Measurements from ENCODE around the gene SLC26A2. TPM values are rescaled to one million over a fixed set of nuclear protein-coding genes. Genes with fewer than 3 reads are reported as not detected.

SLC26A2 gene
- 1,000 to 10,000 TPM in 1 of 3 donors, 100 to 1,000 TPM in 2; 562 to 1,399 (median 853) TPM for total RNA-seq
- long read RNA-seq, donor 1, full-length matches to known transcripts: 322 of 419 reads
- long read RNA-seq, donor 1, partial matches to known transcripts: 21 of 419 reads
- long read RNA-seq, donor 1, other reads (novel, unspliced or antisense): 76 of 419 reads
- long read RNA-seq, donor 2, full-length matches to known transcripts: 275 of 370 reads
- long read RNA-seq, donor 2, partial matches to known transcripts: 36 of 370 reads
- long read RNA-seq, donor 2, other reads (novel, unspliced or antisense): 59 of 370 reads

- no peak for TF ChIP-seq CTCF (IDR thresholded peaks at IDR 0.05)
- ATAC-seq (peak; percentile 94), DNase-seq (peak; percentile 98)
- intact Hi-C loops (cut with DNase I, micrococcal nuclease): loop anchor here in 1 of 2 donors (5.0 kb wide), 1 partner anchor 108 kb away; no protein-coding TSS in a partner anchor
- Histone ChIP-seq H3K4me1 (ENCODE audit: low read depth) (peaks cover 24% of the 10 kb centered on the region), H3K36me3 (ENCODE audit: low read depth) (no peaks in the 10 kb centered on the region), H3K4me3 (peak within 1 kb of the TSS; percentile 53), H3K9me3 (no peaks in the 10 kb centered on the region)
Measured at GRCh38 chr5:149960272-149961185, at the start of gene SLC26A2. Gene SLC26A2, plus strand, starts transcription at chr5:149960758. Its CDS starts 16,895 bp downstream, at chr5:149977653.

- intact Hi-C loops (cut with DNase I, micrococcal nuclease): no loop called here
- ATAC-seq (no peak), DNase-seq (no peak)
Measured at GRCh38 chr5:149911031-149911430, 49.5 kb upstream of the SLC26A2 start.

DNA sequence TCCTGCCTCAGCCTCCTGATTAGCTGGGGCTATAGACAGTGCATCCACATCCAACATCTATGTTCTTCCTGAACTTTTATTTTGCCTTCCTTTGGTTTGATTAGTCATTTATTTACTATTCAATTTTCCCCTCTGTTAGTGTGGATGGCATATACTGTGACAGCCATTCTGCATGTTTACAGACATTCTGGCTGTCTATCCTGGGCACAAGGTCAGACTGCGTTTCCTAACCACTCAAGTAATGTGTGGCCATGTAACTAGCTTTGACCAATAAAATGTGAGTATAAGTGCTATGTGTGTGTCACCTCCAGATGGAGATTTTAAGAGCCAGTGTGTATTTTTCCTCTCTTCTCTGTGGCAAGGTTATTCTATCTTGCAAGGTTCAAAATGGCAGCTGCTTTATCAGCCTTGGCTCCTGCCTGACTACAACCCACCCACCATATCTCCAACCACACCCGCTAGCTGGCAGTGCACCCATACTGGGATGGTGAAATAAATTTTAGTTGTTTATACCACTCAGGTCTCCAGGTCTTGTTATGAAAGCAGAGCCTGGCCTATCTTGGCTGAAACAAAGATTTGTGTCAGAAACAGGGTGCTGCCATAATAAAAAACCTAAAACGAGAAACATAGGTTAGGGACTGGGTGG, 48.2 kb upstream of the SLC26A2 start:
- no peak overlapping the region for H3K4me3 ChIP-seq
- no peaks in the 10 kb centered on the region for H3K9me3 ChIP-seq
- intact Hi-C loops (cut with DNase I, micrococcal nuclease): no loop called here
- no peak for TF ChIP-seq CTCF (IDR thresholded peaks at IDR 0.05)
- H3K36me3 ChIP-seq (ENCODE audit: low read depth): no peaks in the 10 kb centered on the region
- no peaks in the 10 kb centered on the region for H3K4me1 ChIP-seq (ENCODE audit: low read depth)
- DNase-seq: peak in 1 of 3 donors; percentile 21
- ATAC-seq: peak; percentile 29

More at GRCh38 chr5:149911031-149911430, 49.5 kb upstream of the SLC26A2 start:
- Histone ChIP-seq H3K4me1 (ENCODE audit: low read depth) (no peaks in the 10 kb centered on the region), H3K36me3 (ENCODE audit: low read depth) (no peaks in the 10 kb centered on the region), H3K4me3 (no peak overlapping the region), H3K9me3 (no peaks in the 10 kb centered on the region)
- TF ChIP-seq CTCF (IDR thresholded peaks at IDR 0.05): no peak

DNA sequence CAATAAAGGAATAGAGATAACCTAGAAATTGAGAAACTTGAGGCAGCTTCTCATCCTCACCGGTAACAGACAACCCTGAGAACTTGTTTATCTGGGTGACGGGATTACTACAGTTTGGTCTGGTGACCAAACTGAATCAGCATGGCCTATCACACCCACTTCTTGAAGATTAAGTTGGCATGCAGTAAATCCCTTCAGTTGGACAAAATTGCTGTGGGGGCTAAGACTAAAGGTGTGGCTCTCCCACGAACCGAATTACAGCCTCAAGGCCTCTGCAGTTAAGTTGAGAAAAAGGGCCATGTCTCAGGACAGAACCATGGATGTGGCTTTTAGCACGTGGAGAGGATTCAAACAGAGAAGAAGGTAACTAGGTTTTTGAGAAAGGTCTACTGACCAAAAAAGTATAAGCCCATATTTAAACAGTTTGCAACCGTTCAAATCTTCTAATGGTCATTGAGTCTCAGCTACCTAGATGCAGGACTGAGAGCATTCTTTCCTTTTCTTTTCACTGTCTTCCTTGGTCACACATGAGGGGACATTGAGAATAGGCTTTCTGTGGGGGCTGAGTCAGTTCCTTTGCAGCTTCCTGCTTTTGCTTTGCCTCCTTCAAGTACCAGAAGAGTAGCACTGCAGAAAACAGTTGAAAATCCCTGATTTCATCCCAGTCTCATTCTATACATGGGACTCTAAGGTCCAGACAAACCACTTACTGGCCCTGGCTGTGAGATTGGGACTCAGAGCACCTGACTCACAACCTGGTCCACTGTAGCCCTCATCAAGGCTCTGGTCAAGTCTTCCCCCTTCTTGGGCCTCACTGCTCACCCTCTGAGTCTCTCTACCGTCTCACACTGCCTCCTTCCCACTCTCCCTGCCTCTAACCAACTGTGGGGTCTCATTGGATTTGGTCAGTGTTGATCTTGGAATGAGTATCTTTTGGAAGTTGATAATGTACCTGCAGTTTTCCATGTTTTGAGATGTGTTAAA, 46.8 kb upstream of the SLC26A2 start:
- Histone ChIP-seq H3K36me3 (ENCODE audit: low read depth) (no peaks in the 10 kb centered on the region), H3K4me1 (ENCODE audit: low read depth) (no peaks in the 10 kb centered on the region), H3K4me3 (no peak overlapping the region), H3K9me3 (no peaks in the 10 kb centered on the region)
- DNase-seq (no peak), ATAC-seq (no peak)
- intact Hi-C loops (cut with DNase I, micrococcal nuclease): no loop called here
- TF ChIP-seq CTCF (IDR thresholded peaks at IDR 0.05): no peak
